ENCODE data around the gene BFSP2. TPM values are rescaled to one million over a fixed set of nuclear protein-coding genes. Genes with fewer than 3 reads are reported as not detected.

Gene BFSP2
- total and polyA plus RNA-seq, 2 experiments from 2014 or later: not detected

GRCh38 chr3:133379926-133380325 lies 19.9 kb upstream of the BFSP2 start:
- H3K4me1 ChIP-seq (ENCODE audit: insufficient read depth): no peaks in the 10 kb centered on the region
- H3K9ac ChIP-seq: no peak overlapping the region
- H2AFZ ChIP-seq: no peak overlapping the region
- no peaks in the 10 kb centered on the region for H3K9me2 ChIP-seq (ENCODE audit: insufficient read depth)
- no peaks in the 10 kb centered on the region for H3K79me2 ChIP-seq (ENCODE audit: insufficient read depth)
- TF ChIP-seq EZH2 (IDR thresholded peaks at IDR 0.05; ENCODE audit: insufficient read depth, poor library complexity, severe bottlenecking) (no peak), EZH2phosphoT487 (IDR thresholded peaks at IDR 0.05; ENCODE audit: insufficient read depth, low read depth) (no peak)
- no peaks in the 10 kb centered on the region for H3F3A ChIP-seq (ENCODE audit: insufficient read depth)
- no peak for DNase-seq
- no peaks in the 10 kb centered on the region for H4K20me1 ChIP-seq (ENCODE audit: insufficient read depth)
- in situ Hi-C loops (cut with MboI): no loop called here
- H3K27ac ChIP-seq: no peak overlapping the region
- H3K27me3 ChIP-seq (replicated peaks; ENCODE audit: insufficient read depth): peaks cover 5% of the 10 kb centered on the region
- no peak overlapping the region for H3K4me3 ChIP-seq
- WGBS, 2 experiments (ENCODE audit: low coverage in 1 of 2, low lambda C conversion rate in 2 of 2, missing lambda C conversion rate in 2 of 2): 84 to 87% methylated on average over 12 to 19 of the region's 19 CpGs
- H3K9me3 ChIP-seq (ENCODE audit: low read depth): no peaks in the 10 kb centered on the region
- no peaks in the 10 kb centered on the region for H3K36me3 ChIP-seq (ENCODE audit: low read depth)
- H3K4me2 ChIP-seq (ENCODE audit: unreplicated experiment): no peak overlapping the region

- no peak for DNase-seq
- H3K9ac ChIP-seq: no peak overlapping the region
- H3K36me3 ChIP-seq (ENCODE audit: low read depth): no peaks in the 10 kb centered on the region
- no peaks in the 10 kb centered on the region for H3K4me1 ChIP-seq (ENCODE audit: insufficient read depth)
- no peaks in the 10 kb centered on the region for H3F3A ChIP-seq (ENCODE audit: insufficient read depth)
- H2AFZ ChIP-seq: no peak overlapping the region
- 62 to 65% methylated on average over 16 of the region's 16 CpGs for WGBS, 2 experiments (ENCODE audit: low coverage in 1 of 2, low lambda C conversion rate in 2 of 2, missing lambda C conversion rate in 2 of 2)
- in situ Hi-C loops (cut with MboI): no loop called here
- no peak overlapping the region for H3K4me2 ChIP-seq (ENCODE audit: unreplicated experiment)
- H3K4me3 ChIP-seq: no peak overlapping the region
- no peaks in the 10 kb centered on the region for H3K9me3 ChIP-seq (ENCODE audit: low read depth)
- no peak for TF ChIP-seq EZH2 (IDR thresholded peaks at IDR 0.05; ENCODE audit: insufficient read depth, poor library complexity, severe bottlenecking)
- no peak for TF ChIP-seq EZH2phosphoT487 (IDR thresholded peaks at IDR 0.05; ENCODE audit: insufficient read depth, low read depth)
- no peak overlapping the region for H3K27ac ChIP-seq
- no peaks in the 10 kb centered on the region for H3K9me2 ChIP-seq (ENCODE audit: insufficient read depth)
- no peaks in the 10 kb centered on the region; the same call in 1 of the 2 replicates for H3K27me3 ChIP-seq (replicated peaks; ENCODE audit: insufficient read depth)
- no peaks in the 10 kb centered on the region for H4K20me1 ChIP-seq (ENCODE audit: insufficient read depth)
- H3K79me2 ChIP-seq (ENCODE audit: insufficient read depth): no peaks in the 10 kb centered on the region
These were observed 19.2 kb upstream of the BFSP2 start for GRCh38 chr3:133380481-133381225.

- Histone ChIP-seq H3K4me3 (no peak overlapping the region), H2AFZ (no peak overlapping the region), H3K36me3 (ENCODE audit: low read depth) (no peaks in the 10 kb centered on the region), H4K20me1 (ENCODE audit: insufficient read depth) (no peaks in the 10 kb centered on the region), H3F3A (ENCODE audit: insufficient read depth) (no peaks in the 10 kb centered on the region), H3K27me3 (replicated peaks; ENCODE audit: insufficient read depth) (no peaks in the 10 kb centered on the region; the same call in 1 of the 2 replicates), H3K4me2 (ENCODE audit: unreplicated experiment) (no peak overlapping the region), H3K79me2 (ENCODE audit: insufficient read depth) (no peaks in the 10 kb centered on the region), H3K9me2 (ENCODE audit: insufficient read depth) (no peaks in the 10 kb centered on the region), H3K4me1 (ENCODE audit: insufficient read depth) (no peaks in the 10 kb centered on the region), H3K9me3 (ENCODE audit: low read depth) (no peaks in the 10 kb centered on the region), H3K27ac (no peak overlapping the region), H3K9ac (no peak overlapping the region)
- DNase-seq: no peak
- in situ Hi-C loops (cut with MboI): no loop called here
- no peak for TF ChIP-seq EZH2 (IDR thresholded peaks at IDR 0.05; ENCODE audit: insufficient read depth, poor library complexity, severe bottlenecking)
- no peak for TF ChIP-seq EZH2phosphoT487 (IDR thresholded peaks at IDR 0.05; ENCODE audit: insufficient read depth, low read depth)
- 33 to 34% methylated on average over 4 of the region's 4 CpGs for WGBS, 2 experiments (ENCODE audit: low coverage in 1 of 2, low lambda C conversion rate in 2 of 2, missing lambda C conversion rate in 2 of 2)
These were observed 18.3 kb upstream of the BFSP2 start for GRCh38 chr3:133381346-133382109.

GRCh38 chr3:133383175-133383574 lies 16.7 kb upstream of the BFSP2 start:
- Histone ChIP-seq H3F3A (ENCODE audit: insufficient read depth) (no peaks in the 10 kb centered on the region), H3K9ac (no peak overlapping the region), H3K4me3 (no peak overlapping the region), H3K27ac (no peak overlapping the region), H3K4me2 (ENCODE audit: unreplicated experiment) (no peak overlapping the region), H3K9me2 (ENCODE audit: insufficient read depth) (no peaks in the 10 kb centered on the region), H3K27me3 (replicated peaks; ENCODE audit: insufficient read depth) (no peaks in the 10 kb centered on the region; the same call in 1 of the 2 replicates), H2AFZ (no peak overlapping the region), H4K20me1 (ENCODE audit: insufficient read depth) (no peaks in the 10 kb centered on the region), H3K9me3 (ENCODE audit: low read depth) (no peaks in the 10 kb centered on the region), H3K4me1 (ENCODE audit: insufficient read depth) (no peaks in the 10 kb centered on the region), H3K79me2 (ENCODE audit: insufficient read depth) (no peaks in the 10 kb centered on the region), H3K36me3 (ENCODE audit: low read depth) (no peaks in the 10 kb centered on the region)
- TF ChIP-seq EZH2phosphoT487 (IDR thresholded peaks at IDR 0.05; ENCODE audit: insufficient read depth, low read depth) (no peak), EZH2 (IDR thresholded peaks at IDR 0.05; ENCODE audit: insufficient read depth, poor library complexity, severe bottlenecking) (no peak)
- no peak for DNase-seq
- WGBS, 2 experiments (ENCODE audit: low coverage in 1 of 2, low lambda C conversion rate in 2 of 2, missing lambda C conversion rate in 2 of 2): 74 to 90% methylated on average over 3 of the region's 3 CpGs
- in situ Hi-C loops (cut with MboI): no loop called here

Data from GM23248 (cell line).